Measurements from ENCODE around the gene ANKIB1. TPM values are rescaled to one million over a fixed set of nuclear protein-coding genes. Genes with fewer than 3 reads are reported as not detected.
"Not testable (repeated sequence)": the region's sequence is repeated elsewhere in the genome, so short reads cannot be mapped to it uniquely, and the experiment has no call there.

ANKIB1 gene
- total RNA-seq, 1 donor from 2014 or later, result 58.1 TPM

DNA sequence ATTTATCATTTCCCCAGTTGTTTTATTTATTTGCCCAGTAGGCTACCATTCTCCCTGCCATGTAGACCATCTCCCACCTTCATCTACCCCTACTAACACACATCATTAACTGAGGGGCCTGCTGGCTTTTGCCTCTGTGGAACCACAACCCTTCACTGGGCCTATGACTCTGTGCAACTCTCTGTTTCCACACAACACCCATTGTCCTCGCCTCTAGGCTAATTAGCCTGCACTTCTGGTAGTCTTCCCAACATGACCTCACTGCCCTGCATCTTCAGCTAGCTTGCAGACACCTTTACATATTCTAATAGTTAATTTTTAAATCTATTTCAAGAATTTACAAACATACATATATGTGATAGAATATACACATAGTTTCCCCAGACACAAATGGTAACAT is 7.5 kb downstream of the ANKIB1 start:
- DNase-seq (ENCODE audit: low spot score, unreplicated experiment), result no peak
- Mint-ChIP-seq H3K4me1 (ENCODE audit: low read depth) (peaks cover under 1% of the 10 kb centered on the region), H3K36me3 (ENCODE audit: insufficient read depth) (peaks cover 11% of the 10 kb centered on the region), H3K27me3 (no peaks in the 10 kb centered on the region), H3K4me3 (ENCODE audit: low read depth) (no peak overlapping the region), H3K9me3 (ENCODE audit: low read depth) (peaks cover 10% of the 10 kb centered on the region), H3K27ac (no peak overlapping the region)
- TF ChIP-seq, protein P1, sequence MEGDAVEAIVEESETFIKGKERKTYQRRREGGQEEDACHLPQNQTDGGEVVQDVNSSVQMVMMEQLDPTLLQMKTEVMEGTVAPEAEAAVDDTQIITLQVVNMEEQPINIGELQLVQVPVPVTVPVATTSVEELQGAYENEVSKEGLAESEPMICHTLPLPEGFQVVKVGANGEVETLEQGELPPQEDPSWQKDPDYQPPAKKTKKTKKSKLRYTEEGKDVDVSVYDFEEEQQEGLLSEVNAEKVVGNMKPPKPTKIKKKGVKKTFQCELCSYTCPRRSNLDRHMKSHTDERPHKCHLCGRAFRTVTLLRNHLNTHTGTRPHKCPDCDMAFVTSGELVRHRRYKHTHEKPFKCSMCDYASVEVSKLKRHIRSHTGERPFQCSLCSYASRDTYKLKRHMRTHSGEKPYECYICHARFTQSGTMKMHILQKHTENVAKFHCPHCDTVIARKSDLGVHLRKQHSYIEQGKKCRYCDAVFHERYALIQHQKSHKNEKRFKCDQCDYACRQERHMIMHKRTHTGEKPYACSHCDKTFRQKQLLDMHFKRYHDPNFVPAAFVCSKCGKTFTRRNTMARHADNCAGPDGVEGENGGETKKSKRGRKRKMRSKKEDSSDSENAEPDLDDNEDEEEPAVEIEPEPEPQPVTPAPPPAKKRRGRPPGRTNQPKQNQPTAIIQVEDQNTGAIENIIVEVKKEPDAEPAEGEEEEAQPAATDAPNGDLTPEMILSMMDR (IDR thresholded peaks at IDR 0.05; ENCODE audit: unreplicated experiment), result no peak

DNA sequence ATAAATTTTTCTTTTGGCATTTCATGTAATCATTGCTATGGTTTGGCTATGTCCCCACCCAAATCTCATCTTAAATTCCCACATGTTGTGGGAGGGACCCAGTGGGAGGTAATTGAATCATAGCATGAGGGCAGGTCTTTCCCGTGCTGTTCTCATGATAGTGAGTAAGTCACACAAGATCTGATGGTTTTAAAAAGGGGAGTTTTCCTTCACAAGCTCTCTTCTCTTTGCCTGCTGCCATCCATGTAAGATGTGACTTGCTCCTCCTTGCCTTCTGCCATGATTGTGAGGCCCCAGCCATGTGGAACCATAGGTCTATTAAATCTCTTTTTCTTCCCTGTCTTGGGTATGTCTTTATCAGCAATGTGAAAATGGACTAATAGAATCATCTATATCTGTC is 9.0 kb downstream of the ANKIB1 start:
- Mint-ChIP-seq H3K36me3 (ENCODE audit: insufficient read depth) (peaks cover 11% of the 10 kb centered on the region), H3K9me3 (ENCODE audit: low read depth) (peaks cover 10% of the 10 kb centered on the region)
- not testable (repeated sequence) for H3K27ac Mint-ChIP-seq; H3K27me3 Mint-ChIP-seq; H3K4me3 Mint-ChIP-seq (ENCODE audit: low read depth); H3K4me1 Mint-ChIP-seq (ENCODE audit: low read depth); DNase-seq (ENCODE audit: low spot score, unreplicated experiment)

DNA sequence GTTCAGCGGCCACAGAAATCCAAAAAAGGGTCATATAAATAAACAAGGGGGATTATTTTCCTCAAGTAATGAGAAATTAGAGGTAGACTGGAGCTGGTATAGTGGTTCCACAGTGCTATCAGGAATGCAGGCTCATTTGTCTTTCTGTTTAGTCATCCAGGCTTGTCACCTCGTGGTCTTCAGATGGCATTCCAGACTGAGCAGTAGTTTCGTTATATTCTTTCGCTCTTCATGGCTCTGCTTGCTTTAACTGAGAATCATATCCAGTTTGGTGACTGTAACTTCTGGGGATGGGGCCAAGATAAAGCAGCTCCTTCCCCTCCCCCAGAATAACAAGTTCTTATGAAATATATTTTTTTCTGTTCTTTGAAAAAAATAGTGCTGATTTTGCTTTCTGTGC is 9.5 kb downstream of the ANKIB1 start:
- no peak overlapping the region for H3K4me3 Mint-ChIP-seq (ENCODE audit: low read depth)
- TF ChIP-seq, protein P1 (IDR thresholded peaks at IDR 0.05; ENCODE audit: unreplicated experiment), result no peak
- peaks cover 10% of the 10 kb centered on the region for H3K9me3 Mint-ChIP-seq (ENCODE audit: low read depth)
- peaks cover 11% of the 10 kb centered on the region for H3K36me3 Mint-ChIP-seq (ENCODE audit: insufficient read depth)
- no peaks in the 10 kb centered on the region for H3K4me1 Mint-ChIP-seq (ENCODE audit: low read depth)
- H3K27ac Mint-ChIP-seq, result no peak overlapping the region
- no peak for DNase-seq (ENCODE audit: low spot score, unreplicated experiment)
- no peaks in the 10 kb centered on the region for H3K27me3 Mint-ChIP-seq

DNA sequence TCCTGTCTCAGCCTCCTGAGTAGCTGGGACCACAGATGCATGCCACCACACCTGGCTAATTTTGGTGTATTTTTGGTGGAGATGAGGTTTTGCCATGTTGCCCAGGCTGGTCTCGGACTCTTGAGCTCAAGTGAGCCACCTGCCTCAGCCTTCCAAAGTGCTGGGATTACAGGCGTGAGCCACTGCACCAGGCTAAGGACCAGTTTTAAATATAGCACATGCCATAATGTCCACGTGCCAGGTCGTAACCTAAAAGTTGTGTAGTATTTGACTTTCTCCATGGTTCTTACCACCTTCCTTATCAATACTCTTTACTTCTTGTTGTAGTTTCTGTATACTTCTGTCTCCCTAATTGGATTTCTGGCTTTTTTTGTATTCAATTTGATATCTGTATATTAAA is 13.3 kb downstream of the ANKIB1 start:
- peaks cover 18% of the 10 kb centered on the region for H3K36me3 Mint-ChIP-seq (ENCODE audit: insufficient read depth)
- H3K4me3 Mint-ChIP-seq (ENCODE audit: low read depth), result no peak overlapping the region
- H3K4me1 Mint-ChIP-seq (ENCODE audit: low read depth), result no peaks in the 10 kb centered on the region
- TF ChIP-seq, protein P1 (IDR thresholded peaks at IDR 0.05; ENCODE audit: unreplicated experiment), result no peak
- DNase-seq (ENCODE audit: low spot score, unreplicated experiment), result no peak
- no peak overlapping the region for H3K27ac Mint-ChIP-seq
- H3K27me3 Mint-ChIP-seq, result no peaks in the 10 kb centered on the region
- peaks cover 10% of the 10 kb centered on the region for H3K9me3 Mint-ChIP-seq (ENCODE audit: low read depth)

DNA sequence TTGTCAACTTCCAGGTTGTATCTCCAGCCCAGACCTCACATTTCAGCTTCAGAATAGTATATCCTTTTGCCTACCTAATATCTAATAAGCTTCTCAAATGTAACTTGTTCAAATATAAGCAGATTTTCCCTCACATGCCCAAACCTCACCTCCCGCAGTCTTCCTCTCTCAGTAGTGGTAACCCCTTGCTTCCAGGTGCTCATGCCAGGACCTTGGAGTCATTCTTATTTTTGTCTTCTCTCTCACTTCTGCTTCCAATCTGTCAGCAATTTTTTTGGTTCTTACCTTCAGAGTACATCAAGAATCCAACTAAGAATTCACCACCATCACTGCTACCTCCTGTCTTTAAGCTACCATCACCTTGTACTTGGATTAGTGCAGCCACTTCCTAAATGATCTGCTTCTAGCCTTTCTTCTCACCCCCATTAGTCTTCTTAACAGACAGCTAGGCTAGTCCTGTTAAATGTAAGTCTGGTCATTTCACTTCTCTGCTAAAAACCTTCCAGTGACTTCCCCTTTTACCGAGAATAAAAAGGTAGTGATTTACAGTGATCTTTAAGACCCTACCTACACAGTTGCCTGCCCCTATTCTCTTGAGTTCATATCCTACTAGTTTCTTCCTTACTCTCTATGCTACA is 14.0 kb downstream of the ANKIB1 start:
- H3K4me3 Mint-ChIP-seq (ENCODE audit: low read depth), result no peak overlapping the region
- H3K27ac Mint-ChIP-seq, result no peak overlapping the region
- peaks cover 9% of the 10 kb centered on the region for H3K9me3 Mint-ChIP-seq (ENCODE audit: low read depth)
- no peak for DNase-seq (ENCODE audit: low spot score, unreplicated experiment)
- TF ChIP-seq, protein P1 (IDR thresholded peaks at IDR 0.05; ENCODE audit: unreplicated experiment), result no peak
- peaks cover 20% of the 10 kb centered on the region for H3K36me3 Mint-ChIP-seq (ENCODE audit: insufficient read depth)
- H3K4me1 Mint-ChIP-seq (ENCODE audit: low read depth), result no peaks in the 10 kb centered on the region
- no peaks in the 10 kb centered on the region for H3K27me3 Mint-ChIP-seq

DNA sequence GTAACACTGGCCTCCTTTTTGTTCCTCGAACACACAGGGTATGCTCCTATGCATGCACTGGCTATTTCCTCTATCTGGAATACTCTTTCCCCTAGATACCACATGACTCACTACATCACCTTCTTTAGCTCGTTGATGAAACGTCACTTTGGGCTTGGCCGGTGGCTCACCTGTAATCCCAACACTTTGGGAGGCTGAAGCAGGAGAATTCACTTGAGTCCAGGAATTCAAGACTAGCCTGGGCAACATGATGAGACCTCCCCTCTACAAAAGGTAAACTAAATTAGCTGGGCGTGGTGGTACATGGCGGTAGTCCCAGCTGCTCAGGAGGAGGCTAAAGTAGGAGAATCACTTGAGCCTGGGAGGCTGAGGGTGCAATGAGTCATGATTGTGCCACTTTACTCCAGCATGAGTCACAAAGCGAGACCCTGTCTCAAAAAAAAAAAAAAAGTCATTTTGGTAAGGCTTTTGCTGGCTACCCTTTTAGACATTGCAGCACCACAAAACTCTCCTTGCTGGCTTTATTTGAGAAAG is 14.5 kb downstream of the ANKIB1 start:
- Mint-ChIP-seq H3K4me3 (ENCODE audit: low read depth) (no peak overlapping the region), H3K4me1 (ENCODE audit: low read depth) (no peaks in the 10 kb centered on the region), H3K9me3 (ENCODE audit: low read depth) (peaks cover 4% of the 10 kb centered on the region), H3K27me3 (no peaks in the 10 kb centered on the region), H3K27ac (no peak overlapping the region), H3K36me3 (ENCODE audit: insufficient read depth) (peaks cover 16% of the 10 kb centered on the region)
- TF ChIP-seq, protein P1 (IDR thresholded peaks at IDR 0.05; ENCODE audit: unreplicated experiment), result no peak
- no peak for DNase-seq (ENCODE audit: low spot score, unreplicated experiment)

Measured in progenitor cell of endocrine pancreas (in vitro differentiated cells).